IPS-11a (cell line): Measurements from ENCODE around the gene ACTN1.

Source experiments
- H3K4me3 ChIP-seq: one replicate; pipeline ENCODE4 v1.5.1; 2013; ENCODE audit warnings: low read depth, low read length, control low read depth

The ACTN1 gene

DNA sequence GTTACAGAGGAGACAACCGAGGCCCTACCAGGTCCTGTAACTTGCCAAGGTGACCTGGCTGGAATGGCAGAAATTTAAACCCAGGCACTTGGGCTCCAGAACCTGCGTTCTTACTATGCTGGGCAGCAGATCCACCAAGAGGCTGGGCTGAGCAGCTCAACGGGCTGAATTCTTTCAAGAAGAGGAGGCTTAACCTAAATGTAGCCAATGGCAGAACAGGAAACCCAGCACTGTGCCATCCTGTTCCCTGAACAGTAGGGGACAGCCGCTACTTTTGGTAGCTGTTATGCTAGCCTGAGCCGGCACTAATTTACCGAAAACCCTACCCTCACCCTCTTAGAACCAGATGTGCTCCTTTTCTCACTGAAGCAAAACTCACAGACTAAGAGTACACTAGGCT, 86.1 kb downstream of the ACTN1 start:
- H3K4me3 ChIP-seq, result no peak overlapping the region

GRCh38 chr14:68891851-68892660, 87.0 kb downstream of the ACTN1 start:
- H3K4me3 ChIP-seq, result no peak overlapping the region

- H3K4me3 ChIP-seq, result no peak overlapping the region
Observed at GRCh38 chr14:68890173-68890931, 88.8 kb downstream of the ACTN1 start.

DNA sequence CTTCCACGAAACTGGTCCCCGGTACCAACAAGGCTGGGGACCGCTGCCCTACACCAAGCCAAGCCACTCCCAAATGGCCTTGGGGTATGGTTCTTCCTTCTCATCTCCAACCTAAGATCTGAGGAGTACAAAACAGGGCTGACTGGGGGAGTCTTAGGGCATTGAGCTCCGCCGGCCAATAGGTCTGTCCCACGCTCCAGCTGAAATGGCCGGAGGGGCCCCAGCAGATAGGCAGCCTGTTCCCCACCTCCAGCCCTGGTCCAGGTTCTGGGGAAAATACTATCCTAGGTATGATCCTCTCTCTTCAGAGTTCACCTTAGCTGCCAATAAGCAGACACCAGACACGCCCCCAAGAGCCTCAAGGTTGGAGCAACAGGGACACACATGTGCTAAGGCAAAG, 90.2 kb downstream of the ACTN1 start:
- H3K4me3 ChIP-seq, result no peak overlapping the region

- H3K4me3 ChIP-seq, result no peak overlapping the region
Observed at GRCh38 chr14:68888025-68888850, 90.9 kb downstream of the ACTN1 start.

DNA sequence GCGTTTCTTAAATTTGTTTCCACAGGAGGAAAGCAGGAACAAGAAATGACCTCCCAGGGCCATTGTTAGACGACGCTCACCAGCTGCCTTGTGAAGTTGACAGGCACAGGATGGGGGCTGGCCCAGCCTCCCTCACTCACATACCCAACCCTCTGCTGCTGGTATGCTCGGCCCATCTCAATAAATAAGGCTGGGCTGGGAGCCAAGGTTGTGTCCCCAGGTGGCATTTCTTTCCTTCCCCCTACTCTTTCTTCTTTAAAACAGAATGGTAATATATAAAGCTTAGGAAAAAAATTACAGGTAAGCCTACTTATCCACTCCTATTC, 93.0 kb downstream of the ACTN1 start:
- H3K4me3 ChIP-seq, result no peak overlapping the region

DNA sequence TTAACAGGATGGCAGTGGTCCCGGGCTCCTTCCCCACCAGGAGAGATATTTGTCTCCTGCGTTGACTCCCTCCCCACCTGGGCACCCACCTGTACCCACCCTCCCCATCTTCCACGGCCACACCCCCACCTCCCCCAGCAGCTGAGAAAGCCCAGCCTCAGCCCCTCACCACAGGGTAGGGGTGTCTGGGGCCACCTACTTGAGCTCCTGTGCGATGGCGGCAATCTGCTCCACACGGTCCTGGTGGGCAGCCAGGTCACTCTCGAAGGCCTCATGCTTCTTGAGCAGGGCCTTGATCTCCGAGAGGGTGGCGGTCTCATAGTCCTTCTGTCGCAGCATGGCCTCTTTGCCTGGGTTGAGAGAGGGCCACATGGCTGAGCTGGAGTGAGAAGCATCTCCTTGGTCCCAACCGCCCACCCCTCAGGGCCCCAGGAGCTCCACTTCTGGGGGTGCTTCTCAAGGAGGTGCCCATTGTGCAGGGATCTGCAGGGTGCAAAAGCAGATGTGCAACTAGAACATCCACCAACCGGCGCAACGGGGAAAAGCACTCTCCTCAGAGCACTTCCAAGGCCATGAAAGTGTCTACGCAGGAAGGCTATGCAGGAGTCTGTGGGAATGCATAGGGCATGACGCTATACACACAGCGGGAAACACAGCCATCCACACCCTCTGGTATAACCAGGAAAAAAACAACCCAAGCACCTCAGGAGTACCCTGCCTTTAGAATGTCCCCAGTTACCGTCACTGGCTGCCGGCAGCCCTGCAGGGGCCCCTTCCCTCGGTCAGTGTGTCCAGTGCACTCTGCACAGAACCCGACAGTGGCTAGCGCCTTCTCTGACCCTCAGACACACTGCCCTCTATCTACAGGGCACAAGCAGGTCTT, 93.6 kb downstream of the ACTN1 start:
- H3K4me3 ChIP-seq, result no peak overlapping the region

DNA sequence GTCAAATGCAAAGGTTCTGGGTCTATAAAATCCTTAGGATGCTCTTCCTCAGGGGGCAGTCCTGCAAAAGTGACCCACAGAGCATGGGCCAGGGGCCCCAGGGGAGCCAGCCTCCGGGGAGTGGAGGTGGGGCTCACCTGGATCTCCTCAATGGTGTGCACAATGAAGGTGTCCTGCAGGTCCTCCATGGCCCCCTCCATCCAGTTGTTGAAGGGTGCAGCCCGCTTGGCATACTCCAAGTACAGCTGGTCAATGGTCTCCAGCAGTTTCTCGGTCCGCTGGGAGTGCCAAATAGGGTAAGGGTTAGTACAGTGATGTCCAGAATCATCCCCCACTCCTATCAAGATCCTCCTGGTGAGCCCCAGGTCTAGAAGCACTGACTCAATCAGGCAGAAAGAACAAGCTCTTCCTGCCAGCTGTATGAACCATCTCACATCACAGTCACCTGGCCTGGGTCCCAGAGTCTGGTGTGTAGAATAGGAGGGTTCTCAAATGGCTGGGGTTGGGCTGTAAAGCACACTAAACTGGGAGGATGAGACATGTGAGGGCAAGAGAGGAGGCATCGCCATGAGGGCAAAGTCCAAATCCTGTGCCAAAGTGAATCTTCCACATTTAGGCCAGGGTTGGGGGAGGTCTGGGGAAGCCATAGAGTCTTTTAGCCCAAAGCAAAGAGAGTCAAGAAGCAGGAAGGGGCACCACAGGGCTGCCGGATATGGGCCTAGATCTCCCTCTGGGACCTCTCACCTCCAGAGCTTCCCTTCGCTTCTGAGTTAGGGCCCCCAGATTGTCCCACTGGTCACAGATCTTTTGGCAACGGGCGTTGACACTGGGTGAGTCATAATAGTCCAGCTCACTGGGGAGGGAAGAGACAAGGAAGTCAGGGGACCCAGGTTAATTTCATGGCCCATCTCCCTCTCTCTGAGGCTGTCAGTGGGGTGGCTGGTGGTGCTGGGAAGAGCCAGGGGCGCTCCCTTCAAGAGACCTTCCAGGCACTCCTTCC, 94.8 kb downstream of the ACTN1 start:
- no peak overlapping the region for H3K4me3 ChIP-seq

DNA sequence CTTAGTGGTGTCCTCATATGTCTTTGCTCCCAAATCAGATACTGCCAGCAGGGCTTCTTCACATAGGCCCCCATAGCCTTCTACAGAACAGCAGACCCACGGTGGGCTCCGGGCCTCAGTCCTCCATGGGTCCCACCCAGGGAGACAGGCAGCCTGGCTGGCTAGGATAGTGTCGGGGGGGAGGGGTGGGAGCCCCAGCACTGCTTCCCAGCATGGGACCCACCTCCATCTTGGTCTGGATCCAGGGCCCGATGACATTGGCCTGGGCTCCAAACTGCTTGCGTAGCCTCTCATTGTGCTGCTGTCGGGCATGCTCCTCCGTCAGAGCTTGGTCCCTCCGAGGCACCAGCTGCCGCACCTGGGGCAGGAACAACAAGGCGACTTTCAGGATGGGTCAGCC, 96.9 kb downstream of the ACTN1 start:
- H3K4me3 ChIP-seq, result no peak overlapping the region

DNA sequence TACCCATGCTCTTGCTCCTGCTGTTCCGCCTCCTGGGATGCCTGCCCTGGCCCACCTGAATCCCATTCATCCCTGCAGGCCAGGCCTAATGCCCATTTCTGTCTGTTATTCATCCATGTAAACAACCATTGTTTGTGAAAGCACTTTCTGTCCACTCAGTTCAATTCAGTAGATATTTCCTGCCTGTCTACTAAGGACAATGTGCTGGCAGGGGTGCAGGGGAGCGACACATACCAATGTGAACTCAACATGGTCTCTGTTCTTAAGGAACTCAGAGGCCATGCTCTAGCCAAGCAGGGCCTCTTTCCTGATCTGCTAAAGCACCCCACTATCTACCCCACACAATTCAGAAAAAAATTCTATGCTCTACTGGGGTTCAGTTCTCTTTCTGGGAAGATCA, 97.7 kb downstream of the ACTN1 start:
- no peak overlapping the region for H3K4me3 ChIP-seq

GRCh38 chr14:68880581-68881105, 98.5 kb downstream of the ACTN1 start:
- no peak overlapping the region for H3K4me3 ChIP-seq

DNA sequence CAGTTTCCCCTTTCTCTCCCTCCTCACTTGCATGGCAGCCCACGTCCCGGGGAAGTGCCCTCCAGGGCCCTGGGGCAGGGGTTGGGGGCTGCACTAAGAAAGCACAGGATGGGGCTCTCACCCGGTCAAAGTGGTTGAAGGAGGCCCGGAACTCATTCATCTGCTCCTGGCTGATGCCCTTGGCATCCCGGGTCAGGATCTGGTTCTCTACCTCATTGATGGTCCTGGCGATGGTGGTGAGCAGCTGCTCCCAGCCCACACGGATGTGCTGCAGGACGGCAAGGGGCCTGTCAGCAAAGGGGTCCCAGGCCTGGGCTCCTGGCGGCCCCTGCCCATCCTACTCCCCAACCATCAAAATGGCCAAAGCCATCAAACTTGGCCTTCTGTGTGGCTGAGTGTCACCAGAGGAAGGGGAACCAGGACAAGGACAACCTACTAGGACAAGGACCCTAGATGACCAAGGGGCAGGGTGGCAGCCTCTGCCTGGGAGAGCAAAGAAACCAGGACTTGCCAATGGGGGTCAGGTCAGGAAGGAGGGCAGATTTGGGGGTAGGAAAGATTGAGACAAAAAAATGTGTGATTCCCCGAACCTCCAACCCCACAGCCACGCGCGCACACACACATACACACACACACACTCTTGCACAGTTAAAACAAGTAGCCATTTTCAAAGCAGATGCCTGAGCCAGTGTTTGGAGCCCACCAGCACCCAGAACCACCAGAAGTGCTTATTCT, 99.1 kb downstream of the ACTN1 start:
- H3K4me3 ChIP-seq, result no peak overlapping the region

- no peak overlapping the region for H3K4me3 ChIP-seq
Observed at GRCh38 chr14:68879321-68879781, 99.8 kb downstream of the ACTN1 start.

DNA sequence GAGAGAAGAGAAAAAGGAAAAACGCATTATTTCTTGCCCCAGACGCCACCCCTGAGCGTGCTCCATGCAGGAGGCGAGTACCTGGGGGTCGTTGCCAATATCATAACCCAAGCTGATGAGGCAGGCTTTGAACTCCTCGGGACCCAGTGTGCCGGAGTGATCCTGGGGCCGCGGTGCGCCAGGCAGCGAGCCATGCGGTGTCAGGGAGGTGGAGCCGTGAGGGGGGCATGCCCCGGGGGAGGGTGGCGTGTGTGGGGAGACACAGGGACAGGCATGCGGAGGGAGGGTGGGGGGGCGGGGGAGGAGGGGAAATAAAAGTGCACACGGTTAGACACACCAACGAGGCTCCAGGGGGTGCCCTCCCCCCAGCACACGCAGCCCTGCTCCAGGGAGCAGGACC, 100.2 kb downstream of the ACTN1 start:
- H3K4me3 ChIP-seq, result no peak overlapping the region

- H3K4me3 ChIP-seq, result no peak overlapping the region
Observed at GRCh38 chr14:68877993-68878575, 101.0 kb downstream of the ACTN1 start.

GRCh38 chr14:68876976-68877375, 102.1 kb downstream of the ACTN1 start:
- H3K4me3 ChIP-seq, result no peak overlapping the region

DNA sequence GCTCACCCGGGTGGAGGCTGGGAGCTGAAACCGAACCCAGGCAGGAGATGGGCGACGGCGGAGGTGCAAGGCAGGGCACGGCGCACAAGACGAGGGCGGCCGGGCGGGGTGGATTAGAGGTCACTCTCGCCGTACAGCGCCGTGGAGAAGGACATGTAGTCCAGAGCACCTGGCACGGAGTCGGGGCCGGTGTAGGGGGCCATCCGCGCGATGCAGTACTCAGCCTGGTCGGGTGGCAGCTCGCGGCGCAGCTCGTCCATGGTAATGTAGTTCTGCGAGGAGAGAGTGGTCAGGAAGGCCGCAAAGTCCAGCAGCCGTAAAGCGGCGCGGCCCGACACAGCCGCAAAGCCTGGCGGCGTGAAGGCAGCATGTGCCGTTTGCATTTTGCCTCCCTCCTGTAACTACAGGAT, 104.4 kb downstream of the ACTN1 start:
- H3K4me3 ChIP-seq, result no peak overlapping the region

DNA sequence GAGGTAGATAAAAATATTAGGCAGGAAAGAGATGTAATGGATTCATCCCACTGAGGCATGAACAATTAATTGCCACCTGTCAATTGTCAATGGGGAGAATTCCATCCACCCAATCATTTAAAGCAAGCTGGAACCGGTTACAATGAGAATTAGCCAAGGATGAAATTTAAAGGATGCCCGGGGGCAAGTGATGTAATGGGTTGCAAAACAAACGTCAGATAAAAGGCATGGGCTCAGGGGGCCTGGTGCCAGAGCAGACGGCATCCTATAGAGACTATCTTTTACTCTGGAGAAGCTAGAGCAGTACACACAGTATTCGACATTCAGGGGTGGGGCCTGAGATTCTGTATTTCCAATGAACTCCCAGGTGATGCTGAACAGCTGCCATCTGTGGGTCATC, 105.7 kb downstream of the ACTN1 start:
- H3K4me3 ChIP-seq, result no peak overlapping the region
